HG02973 (cell line): Measurements from ENCODE around the gene LRRC45.

ENCODE experiments used
- ATAC-seq: cut with Tn5 transposase; IDR thresholded peaks from one replicate; pipeline ENCODE4 v1.9.1; 2021; ENCODE audit warnings: moderate library complexity; ENCODE audit not compliant: unreplicated experiment

Gene LRRC45

GRCh38 chr17:82018989-82019689 lies 4.0 kb upstream of the LRRC45 start:
- no peak for ATAC-seq

- ATAC-seq: no peak
Observed at GRCh38 chr17:82019690-82020571, 3.2 kb upstream of the LRRC45 start.

GRCh38 chr17:82020572-82021106 lies 2.5 kb upstream of the LRRC45 start:
- no peak for ATAC-seq

GRCh38 chr17:82021107-82021899 lies 1.8 kb upstream of the LRRC45 start:
- no peak for ATAC-seq

- ATAC-seq: no peak
Observed at GRCh38 chr17:82021900-82022309, 1.2 kb upstream of the LRRC45 start.

GRCh38 chr17:82022310-82022980 lies 660 bp upstream of the LRRC45 start, which contains the start of gene CENPX:
CENPX (minus strand) TSS chr17:82022878; CDS start chr17:82022861, 17 bp downstream.
- ATAC-seq: no peak

GRCh38 chr17:82023447-82024241 lies 539 bp downstream of the LRRC45 start:
- peak; percentile 8 for ATAC-seq

- no peak for ATAC-seq
Observed at GRCh38 chr17:82024859-82025258, 1.8 kb downstream of the LRRC45 start.

- no peak for ATAC-seq
Observed at GRCh38 chr17:82025401-82026107, 2.4 kb downstream of the LRRC45 start.

- no peak for ATAC-seq
Observed at GRCh38 chr17:82028246-82028645, 5.1 kb downstream of the LRRC45 start.

GRCh38 chr17:82028966-82029365 lies 5.9 kb downstream of the LRRC45 start:
- ATAC-seq: no peak

- no peak for ATAC-seq
Observed at GRCh38 chr17:82029391-82029790, 6.3 kb downstream of the LRRC45 start.

GRCh38 chr17:82029990-82030469 lies 6.9 kb downstream of the LRRC45 start:
- ATAC-seq: no peak

- ATAC-seq: no peak
Observed at GRCh38 chr17:82030470-82031302, 7.6 kb downstream of the LRRC45 start.

- ATAC-seq: no peak
Observed at GRCh38 chr17:82031303-82031884, 8.3 kb downstream of the LRRC45 start, which contains the start of gene RAC3. RAC3 (plus strand) TSS chr17:82031678; CDS start chr17:82031762, 84 bp downstream.

- ATAC-seq: no peak
Observed at GRCh38 chr17:82031885-82032627, 9.0 kb downstream of the LRRC45 start.
